HG02973 (cell line): ENCODE data around the gene GAGE12D.
"Not testable (repeated sequence)": the region's sequence is repeated elsewhere in the genome, so short reads cannot be mapped to it uniquely, and the experiment has no call there.

Experiments used
- ATAC-seq: cut with Tn5 transposase; IDR thresholded peaks from one replicate; pipeline ENCODE4 v1.9.1; 2021; ENCODE audit warnings: moderate library complexity; ENCODE audit not compliant: unreplicated experiment

Gene GAGE12D, protein sequence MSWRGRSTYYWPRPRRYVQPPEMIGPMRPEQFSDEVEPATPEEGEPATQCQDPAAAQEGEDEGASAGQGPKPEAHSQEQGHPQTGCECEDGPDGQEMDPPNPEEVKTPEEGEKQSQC

DNA sequence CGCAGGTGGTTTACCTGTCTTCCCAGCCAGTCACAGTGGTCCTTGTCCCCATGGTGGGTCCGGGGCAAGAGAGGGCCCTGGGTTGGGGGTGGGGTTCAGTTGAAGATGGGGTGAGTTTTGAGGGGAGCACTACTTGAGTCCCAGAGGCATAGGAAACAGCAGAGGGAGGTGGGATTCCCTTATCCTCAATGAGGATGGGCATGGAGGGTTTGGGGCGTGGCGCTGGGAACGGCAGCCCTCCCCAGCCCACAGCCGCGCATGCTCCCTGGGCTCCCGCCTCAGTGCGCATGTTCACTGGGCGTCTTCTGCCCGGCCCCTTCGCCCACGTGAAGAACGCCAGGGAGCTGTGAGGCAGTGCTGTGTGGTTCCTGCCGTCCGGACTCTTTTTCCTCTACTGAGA lies at the start of gene GAGE12D:
Gene GAGE12D (plus strand): TSS at position 301 of the 400 bp plus-strand sequence. CDS start 1,155 bp downstream, outside the sequence.
- not testable (repeated sequence) for ATAC-seq

DNA sequence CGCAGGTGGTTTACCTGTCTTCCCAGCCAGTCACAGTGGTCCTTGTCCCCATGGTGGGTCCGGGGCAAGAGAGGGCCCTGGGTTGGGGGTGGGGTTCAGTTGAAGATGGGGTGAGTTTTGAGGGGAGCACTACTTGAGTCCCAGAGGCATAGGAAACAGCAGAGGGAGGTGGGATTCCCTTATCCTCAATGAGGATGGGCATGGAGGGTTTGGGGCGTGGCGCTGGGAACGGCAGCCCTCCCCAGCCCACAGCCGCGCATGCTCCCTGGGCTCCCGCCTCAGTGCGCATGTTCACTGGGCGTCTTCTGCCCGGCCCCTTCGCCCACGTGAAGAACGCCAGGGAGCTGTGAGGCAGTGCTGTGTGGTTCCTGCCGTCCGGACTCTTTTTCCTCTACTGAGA lies 9.7 kb upstream of the GAGE12D start, which contains the start of gene GAGE12C:
Gene GAGE12C (plus strand): TSS at position 301 of the 400 bp plus-strand sequence. CDS start 1,155 bp downstream, outside the sequence.
- ATAC-seq = not testable (repeated sequence)

DNA sequence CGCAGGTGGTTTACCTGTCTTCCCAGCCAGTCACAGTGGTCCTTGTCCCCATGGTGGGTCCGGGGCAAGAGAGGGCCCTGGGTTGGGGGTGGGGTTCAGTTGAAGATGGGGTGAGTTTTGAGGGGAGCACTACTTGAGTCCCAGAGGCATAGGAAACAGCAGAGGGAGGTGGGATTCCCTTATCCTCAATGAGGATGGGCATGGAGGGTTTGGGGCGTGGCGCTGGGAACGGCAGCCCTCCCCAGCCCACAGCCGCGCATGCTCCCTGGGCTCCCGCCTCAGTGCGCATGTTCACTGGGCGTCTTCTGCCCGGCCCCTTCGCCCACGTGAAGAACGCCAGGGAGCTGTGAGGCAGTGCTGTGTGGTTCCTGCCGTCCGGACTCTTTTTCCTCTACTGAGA lies 9.5 kb downstream of the GAGE12D start, which contains the start of gene GAGE12E:
Gene GAGE12E (plus strand): TSS at position 301 of the 400 bp plus-strand sequence. CDS start 1,155 bp downstream, outside the sequence.
- not testable (repeated sequence) for ATAC-seq

DNA sequence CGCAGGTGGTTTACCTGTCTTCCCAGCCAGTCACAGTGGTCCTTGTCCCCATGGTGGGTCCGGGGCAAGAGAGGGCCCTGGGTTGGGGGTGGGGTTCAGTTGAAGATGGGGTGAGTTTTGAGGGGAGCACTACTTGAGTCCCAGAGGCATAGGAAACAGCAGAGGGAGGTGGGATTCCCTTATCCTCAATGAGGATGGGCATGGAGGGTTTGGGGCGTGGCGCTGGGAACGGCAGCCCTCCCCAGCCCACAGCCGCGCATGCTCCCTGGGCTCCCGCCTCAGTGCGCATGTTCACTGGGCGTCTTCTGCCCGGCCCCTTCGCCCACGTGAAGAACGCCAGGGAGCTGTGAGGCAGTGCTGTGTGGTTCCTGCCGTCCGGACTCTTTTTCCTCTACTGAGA lies 19.0 kb downstream of the GAGE12D start, which contains the start of gene GAGE12F:
Gene GAGE12F (plus strand): TSS at position 301 of the 400 bp plus-strand sequence. CDS start 1,155 bp downstream, outside the sequence.
- not testable (repeated sequence) for ATAC-seq

DNA sequence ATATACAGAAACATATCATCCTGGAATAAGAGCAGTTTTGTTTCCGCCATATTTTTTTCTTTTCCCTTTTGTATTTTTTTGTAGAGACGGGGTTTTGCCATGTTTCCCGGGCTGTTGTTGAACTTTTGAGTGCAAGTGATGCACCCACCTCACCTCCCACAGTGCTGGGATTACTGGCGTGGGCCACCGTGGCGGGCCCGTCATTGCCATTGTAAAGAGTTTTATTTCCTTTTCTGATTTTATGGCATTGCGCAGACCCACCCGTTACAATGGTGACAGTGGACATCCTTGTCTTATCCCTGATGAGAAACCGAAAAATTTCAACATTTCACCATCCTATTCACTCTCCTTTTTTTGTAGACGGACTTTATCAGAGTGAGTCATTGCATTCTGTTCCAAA lies 27.2 kb downstream of the GAGE12D start:
- not testable (repeated sequence) for ATAC-seq

DNA sequence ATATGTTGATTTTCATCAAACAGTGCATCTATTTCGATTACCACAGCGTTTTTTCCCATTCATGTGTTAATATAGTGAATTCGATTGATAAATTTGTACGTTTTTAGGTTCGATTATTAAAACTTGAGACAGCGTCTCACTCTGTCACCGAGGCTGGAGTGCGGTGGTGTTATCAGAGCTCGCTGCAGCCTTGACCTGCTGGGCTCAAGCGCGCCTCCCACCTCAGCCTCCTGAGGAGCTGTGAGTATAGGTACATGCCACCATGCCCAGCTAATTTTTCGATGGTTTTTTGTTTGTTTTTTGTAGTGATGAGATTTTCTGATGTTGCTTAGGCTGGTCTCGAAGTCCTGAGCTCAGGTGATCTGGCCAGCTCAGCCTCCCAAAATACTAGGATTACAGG lies 27.6 kb downstream of the GAGE12D start:
- ATAC-seq = not testable (repeated sequence)

DNA sequence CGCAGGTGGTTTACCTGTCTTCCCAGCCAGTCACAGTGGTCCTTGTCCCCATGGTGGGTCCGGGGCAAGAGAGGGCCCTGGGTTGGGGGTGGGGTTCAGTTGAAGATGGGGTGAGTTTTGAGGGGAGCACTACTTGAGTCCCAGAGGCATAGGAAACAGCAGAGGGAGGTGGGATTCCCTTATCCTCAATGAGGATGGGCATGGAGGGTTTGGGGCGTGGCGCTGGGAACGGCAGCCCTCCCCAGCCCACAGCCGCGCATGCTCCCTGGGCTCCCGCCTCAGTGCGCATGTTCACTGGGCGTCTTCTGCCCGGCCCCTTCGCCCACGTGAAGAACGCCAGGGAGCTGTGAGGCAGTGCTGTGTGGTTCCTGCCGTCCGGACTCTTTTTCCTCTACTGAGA lies 28.6 kb downstream of the GAGE12D start, which contains the start of gene GAGE12G:
Gene GAGE12G (plus strand): TSS at position 301 of the 400 bp plus-strand sequence. CDS start 1,155 bp downstream, outside the sequence.
- ATAC-seq = not testable (repeated sequence)

DNA sequence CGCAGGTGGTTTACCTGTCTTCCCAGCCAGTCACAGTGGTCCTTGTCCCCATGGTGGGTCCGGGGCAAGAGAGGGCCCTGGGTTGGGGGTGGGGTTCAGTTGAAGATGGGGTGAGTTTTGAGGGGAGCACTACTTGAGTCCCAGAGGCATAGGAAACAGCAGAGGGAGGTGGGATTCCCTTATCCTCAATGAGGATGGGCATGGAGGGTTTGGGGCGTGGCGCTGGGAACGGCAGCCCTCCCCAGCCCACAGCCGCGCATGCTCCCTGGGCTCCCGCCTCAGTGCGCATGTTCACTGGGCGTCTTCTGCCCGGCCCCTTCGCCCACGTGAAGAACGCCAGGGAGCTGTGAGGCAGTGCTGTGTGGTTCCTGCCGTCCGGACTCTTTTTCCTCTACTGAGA lies 38.1 kb downstream of the GAGE12D start, which contains the start of gene GAGE12H:
Gene GAGE12H (plus strand): TSS at position 301 of the 400 bp plus-strand sequence. CDS start 1,155 bp downstream, outside the sequence.
- ATAC-seq = not testable (repeated sequence)

DNA sequence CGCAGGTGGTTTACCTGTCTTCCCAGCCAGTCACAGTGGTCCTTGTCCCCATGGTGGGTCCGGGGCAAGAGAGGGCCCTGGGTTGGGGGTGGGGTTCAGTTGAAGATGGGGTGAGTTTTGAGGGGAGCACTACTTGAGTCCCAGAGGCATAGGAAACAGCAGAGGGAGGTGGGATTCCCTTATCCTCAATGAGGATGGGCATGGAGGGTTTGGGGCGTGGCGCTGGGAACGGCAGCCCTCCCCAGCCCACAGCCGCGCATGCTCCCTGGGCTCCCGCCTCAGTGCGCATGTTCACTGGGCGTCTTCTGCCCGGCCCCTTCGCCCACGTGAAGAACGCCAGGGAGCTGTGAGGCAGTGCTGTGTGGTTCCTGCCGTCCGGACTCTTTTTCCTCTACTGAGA lies 47.7 kb downstream of the GAGE12D start, which contains the start of gene GAGE2A:
Gene GAGE2A (plus strand): TSS at position 301 of the 400 bp plus-strand sequence. CDS start 1,155 bp downstream, outside the sequence.
- ATAC-seq = not testable (repeated sequence)

DNA sequence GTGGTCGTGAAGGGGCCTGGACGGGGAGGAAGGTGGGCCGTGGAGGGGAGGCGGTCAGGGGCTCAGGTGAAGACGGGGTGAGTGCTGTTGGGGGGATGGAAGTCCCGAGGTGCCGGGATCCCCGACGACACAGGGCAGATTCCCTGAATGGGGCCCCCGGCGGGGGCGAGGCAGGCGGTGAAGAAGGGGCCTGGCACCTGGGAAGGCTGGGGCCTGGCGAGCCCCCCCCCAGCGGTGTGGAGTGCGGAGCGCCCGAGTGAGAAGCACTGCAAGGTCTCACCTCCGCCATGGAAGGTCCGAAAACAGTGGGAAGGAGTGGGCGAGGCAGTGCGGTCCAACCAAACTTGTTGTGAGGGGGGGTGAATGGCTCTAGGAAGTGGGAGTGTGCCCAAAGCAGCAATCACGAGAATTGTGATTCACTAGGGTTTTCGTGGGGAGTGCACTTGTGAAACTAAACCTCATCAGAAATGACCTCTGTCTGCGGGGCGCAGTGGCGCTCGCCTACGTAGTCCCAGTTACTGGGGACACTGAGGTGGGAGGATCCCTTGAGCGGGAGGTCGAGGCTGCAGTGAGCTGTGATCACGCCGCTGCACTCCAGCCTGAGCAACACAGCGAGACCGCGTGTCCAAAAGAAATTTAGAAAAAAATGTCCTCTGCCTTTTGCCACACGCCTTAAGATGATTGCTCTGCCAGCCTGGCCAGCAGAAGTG lies 48.4 kb downstream of the GAGE12D start:
- ATAC-seq = not testable (repeated sequence)

DNA sequence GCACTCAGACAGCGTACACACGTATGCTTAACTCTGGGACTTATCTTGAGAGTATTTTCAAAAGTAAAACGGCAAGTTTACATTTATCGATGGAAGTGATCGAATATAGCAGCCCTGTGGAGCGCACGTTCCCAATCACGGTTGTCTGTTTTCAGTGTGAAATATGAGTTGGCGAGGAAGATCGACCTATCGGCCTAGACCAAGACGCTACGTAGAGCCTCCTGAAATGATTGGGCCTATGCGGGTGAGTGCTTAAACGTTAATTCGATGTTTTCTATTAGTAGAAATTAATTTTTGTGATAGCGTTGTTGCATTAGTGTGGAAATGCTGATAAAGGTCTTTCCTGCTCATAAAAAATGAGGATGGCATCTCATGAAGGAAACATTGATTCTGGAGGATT lies 49.0 kb downstream of the GAGE12D start:
- not testable (repeated sequence) for ATAC-seq
